Measurements from ENCODE around the gene CEP44. TPM values are rescaled to one million over a fixed set of nuclear protein-coding genes. Genes with fewer than 3 reads are reported as not detected.

Gene CEP44, protein sequence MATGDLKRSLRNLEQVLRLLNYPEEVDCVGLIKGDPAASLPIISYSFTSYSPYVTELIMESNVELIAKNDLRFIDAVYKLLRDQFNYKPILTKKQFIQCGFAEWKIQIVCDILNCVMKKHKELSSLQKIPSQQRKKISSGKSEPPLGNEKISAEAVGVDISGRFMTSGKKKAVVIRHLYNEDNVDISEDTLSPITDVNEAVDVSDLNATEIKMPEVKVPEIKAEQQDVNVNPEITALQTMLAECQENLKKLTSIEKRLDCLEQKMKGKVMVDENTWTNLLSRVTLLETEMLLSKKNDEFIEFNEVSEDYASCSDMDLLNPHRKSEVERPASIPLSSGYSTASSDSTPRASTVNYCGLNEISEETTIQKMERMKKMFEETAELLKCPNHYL
- total RNA-seq (2022; extraction: Qiagen RNA extraction; ENCODE audit: low read depth): 3.9 to 6.4 TPM (median 5.6 TPM) in 5 replicates

DNA sequence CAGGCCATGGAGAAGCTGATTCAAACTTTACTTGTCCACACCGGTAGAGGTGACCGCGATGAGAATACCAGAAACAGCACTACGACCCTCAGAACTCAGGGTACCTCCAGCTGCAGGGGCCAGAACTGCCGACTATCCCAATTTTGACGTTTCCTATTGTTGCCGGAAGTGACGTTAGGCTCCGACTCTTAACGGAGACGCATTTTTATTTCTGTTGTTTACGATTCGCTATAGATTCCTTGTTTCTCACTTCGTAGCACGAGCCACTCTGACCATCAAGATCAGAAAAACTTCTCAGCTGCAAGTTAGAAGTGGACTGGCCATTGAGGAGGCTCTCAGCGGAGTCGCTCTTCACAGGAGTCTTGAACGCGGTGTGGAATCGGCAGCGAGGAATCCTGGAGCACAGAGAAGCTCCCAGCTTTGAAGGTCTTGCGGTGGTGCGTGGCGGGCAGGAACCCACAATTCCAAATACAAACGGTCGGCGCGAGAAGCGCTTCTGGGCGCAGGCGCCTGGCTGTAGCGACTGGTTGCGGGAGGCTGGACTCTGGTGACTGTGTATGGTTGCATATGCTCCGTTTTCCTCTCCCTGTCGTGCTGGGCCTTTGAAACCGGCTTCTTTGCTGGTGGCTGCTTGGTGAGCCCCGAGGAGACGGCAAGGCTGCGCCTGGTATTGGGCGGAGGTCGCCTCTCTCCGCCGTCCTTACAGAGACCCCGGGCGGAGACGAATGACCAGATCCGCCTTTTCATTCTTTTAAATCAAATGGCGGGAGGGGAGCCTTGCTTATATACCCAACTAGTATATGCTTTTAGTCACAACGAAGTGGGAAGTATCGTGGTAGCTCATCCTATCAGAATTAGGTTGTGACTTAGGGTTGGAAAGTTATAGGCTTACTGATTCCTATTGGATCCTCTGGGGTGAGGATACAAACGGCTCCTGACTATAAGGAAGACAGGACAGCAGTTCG, at the start of gene CEP44, which contains the start of gene FBXO8:
Gene CEP44, plus strand, starts transcription at position 405 of the 965 bp plus-strand sequence. CDS start 15,211 bp downstream, outside the sequence.
Gene FBXO8, minus strand, starts transcription at position 161 of the 965 bp plus-strand sequence. CDS start 20,575 bp downstream, outside the sequence.

Other genes with a start within 250 kb of the CEP44 start
- 7.3 to 11.6 TPM (median 9.8 TPM) in 5 replicates for gene FBXO8, start 244 bp upstream of the CEP44 start, total RNA-seq (2022; extraction: Qiagen RNA extraction; ENCODE audit: low read depth)
- gene HPGD, start 238.6 kb downstream of the CEP44 start, total RNA-seq (2022; extraction: Qiagen RNA extraction; ENCODE audit: low read depth): 62.1 to 80.8 TPM (median 68.2 TPM) in 5 replicates